A549 (cell line): Measurements from ENCODE around the gene YES1. TPM values are rescaled to one million over a fixed set of nuclear protein-coding genes. Genes with fewer than 3 reads are reported as not detected.

ENCODE experiments used
- ATAC-seq, 2 experiments: fragments of 200-7000 bp in 1 of 2; fragments of >200 bp in 1 of 2; cut with Nextera tagmentation in 1 of 2; cut with Tn5 transposase in 1 of 2; 3 replicates each; pipeline versions ENCODE4 v1.8.0 to v1.9.1; 2018 to 2020; ENCODE audit warnings: mild to moderate bottlenecking in 1 of 2, moderate library complexity in 1 of 2
- CTCF ChIA-PET: fragments of 300-600 bp; sonication (Branson Sonifier 250); formaldehyde crosslinking; extraction: SDS; loops from one replicate; lab custom pipeline; 2021; ENCODE audit warnings: antibody characterized with exemption, inconsistent platforms; lab: Yijun Ruan, JAX
- POLR2A ChIA-PET: fragments of 350-600 bp; formaldehyde crosslinking; extraction: SDS; loops from one replicate; lab custom pipeline; 2021; ENCODE audit warnings: antibody characterized with exemption, inconsistent platforms; lab: Yijun Ruan, JAX
- DNase-seq, 2 experiments: peaks; one replicate each; pipeline versions ENCODE4 v3.0.0 to v3.0.0-alpha.2; 2011 to 2016; ENCODE audit warnings: low read depth in 1 of 2, low spot score in 1 of 2
- FAIRE-seq: peaks from 2 replicates; lab custom pipeline; 2011; peaks lifted over from hg19 to GRCh38; lab: Jason Lieb, UNC
- H3K27ac ChIP-seq, 2 experiments: fragments of >200 bp; sonication (Bioruptor Twin); formaldehyde crosslinking; 3 replicates each; pipeline ENCODE4 v1.5.1; 2016 to 2017
- H3K4me1 ChIP-seq: fragments of >200 bp; sonication (Bioruptor Twin); formaldehyde crosslinking; 3 replicates; pipeline ENCODE4 v1.6.1; 2016
- H3K4me2 ChIP-seq: fragments of >200 bp; sonication (Bioruptor Twin); formaldehyde crosslinking; 3 replicates; pipeline ENCODE4 v1.6.1; 2016
- H3K4me3 ChIP-seq: fragments of >200 bp; sonication (Bioruptor Twin); formaldehyde crosslinking; 3 replicates; pipeline ENCODE4 v1.5.1; 2016
- H3K9me3 ChIP-seq: fragments of >200 bp; sonication (Bioruptor Twin); formaldehyde crosslinking; 3 replicates; pipeline ENCODE4 v1.6.1; 2016
- ATOH8 ChIP-seq: fragments of 250-450 bp; sonication (Bioruptor Pico); IDR thresholded peaks from 2 replicates; pipeline ENCODE4 v1.5.0; 2020; ENCODE audit warnings: low read depth, mild to moderate bottlenecking, moderate library complexity
- BCL3 ChIP-seq: fragments of >200 bp; sonication (Bioruptor Twin); formaldehyde crosslinking; IDR thresholded peaks from 3 replicates; pipeline ENCODE4 v1.6.1; 2016
- BHLHE40 ChIP-seq: IDR thresholded peaks from 2 replicates; pipeline ENCODE4 v1.6.1; 2012; ENCODE audit warnings: low read depth, low read length, inconsistent platforms
- CBX2 ChIP-seq: fragments of 200-600 bp; sonication (generic); IDR thresholded peaks from 2 replicates; pipeline ENCODE4 v1.6.1; 2016; ENCODE audit warnings: low read depth, mild to moderate bottlenecking, borderline replicate concordance
- CBX8 ChIP-seq: fragments of 200-600 bp; sonication (generic); IDR thresholded peaks from 2 replicates; pipeline ENCODE4 v1.6.1; 2016
- CEBPB ChIP-seq, 2 experiments: fragments of >200 bp in 1 of 2; sonication (Bioruptor Twin) in 1 of 2; formaldehyde crosslinking in 1 of 2; IDR thresholded peaks; 2 replicates each; pipeline ENCODE4 v1.6.1; 2012 to 2016
- CHD4 ChIP-seq: fragments of 200-600 bp; sonication (generic); IDR thresholded peaks from 2 replicates; pipeline ENCODE4 v1.6.1; 2016; ENCODE audit warnings: antibody characterized with exemption, mild to moderate bottlenecking, borderline replicate concordance
- EHF ChIP-seq: fragments of 250-450 bp; sonication (Bioruptor Pico); IDR thresholded peaks from 2 replicates; pipeline ENCODE4 v1.5.0; 2020; ENCODE audit warnings: mild to moderate bottlenecking
- EHMT2 ChIP-seq: fragments of 200-600 bp; sonication (generic); IDR thresholded peaks from 2 replicates; pipeline ENCODE4 v1.6.1; 2016; ENCODE audit warnings: antibody characterized with exemption, low read depth, mild to moderate bottlenecking, moderate library complexity
- ELK1 ChIP-seq: fragments of 150-350 bp; IDR thresholded peaks from 2 replicates; pipeline ENCODE4 v1.6.1; 2014; ENCODE audit warnings: low read depth, mild to moderate bottlenecking, low read length
- EP300 ChIP-seq, 2 experiments: fragments of >200 bp; sonication (Bioruptor Twin); formaldehyde crosslinking; IDR thresholded peaks; 2 replicates in 1 of 2; 3 replicates in 1 of 2; pipeline ENCODE4 v1.6.1; 2016 to 2017
- FOSB ChIP-seq: fragments of 250-450 bp; sonication (Bioruptor Pico); IDR thresholded peaks from 2 replicates; pipeline ENCODE4 v1.5.0; 2020; ENCODE audit warnings: mild to moderate bottlenecking, moderate library complexity
- FOXS1 ChIP-seq: fragments of 250-450 bp; sonication (Bioruptor Pico); IDR thresholded peaks from 2 replicates; pipeline ENCODE4 v1.5.0; 2020; ENCODE audit warnings: mild to moderate bottlenecking, moderate library complexity
- GATA3 ChIP-seq: IDR thresholded peaks from 2 replicates; pipeline ENCODE4 v1.6.1; 2012; ENCODE audit warnings: borderline replicate concordance
- HES2 ChIP-seq: fragments of >200 bp; sonication (Bioruptor Twin); formaldehyde crosslinking; IDR thresholded peaks from 2 replicates; pipeline ENCODE4 v1.6.1; 2016
- HMGXB4 ChIP-seq: fragments of 250-450 bp; sonication (Bioruptor Pico); IDR thresholded peaks from 2 replicates; pipeline ENCODE4 v1.5.0; 2021; ENCODE audit warnings: mild to moderate bottlenecking, moderate library complexity, borderline replicate concordance
- HOXA7 ChIP-seq: fragments of 250-450 bp; sonication (Bioruptor Pico); IDR thresholded peaks from 2 replicates; pipeline ENCODE4 v1.5.0; 2020; ENCODE audit warnings: mild to moderate bottlenecking, moderate library complexity
- JUNB ChIP-seq: fragments of >200 bp; sonication (Bioruptor Twin); formaldehyde crosslinking; IDR thresholded peaks from 2 replicates; pipeline ENCODE4 v1.6.1; 2016
- MAFK ChIP-seq: fragments of 450-650 bp; IDR thresholded peaks from 2 replicates; pipeline ENCODE4 v1.6.1; 2014; ENCODE audit not compliant: partially characterized antibody
- MAX ChIP-seq: IDR thresholded peaks from 2 replicates; pipeline ENCODE4 v1.6.1; 2012
- MAZ ChIP-seq: fragments of 150-350 bp; IDR thresholded peaks from 2 replicates; pipeline ENCODE4 v1.6.1; 2014; ENCODE audit warnings: antibody characterized with exemption, low read depth, low read length, borderline replicate concordance
- MYC ChIP-seq: IDR thresholded peaks from 2 replicates; pipeline ENCODE4 v1.6.1; 2012; ENCODE audit warnings: mild to moderate bottlenecking, inconsistent platforms, low read length, improper control_type of control experiment, borderline replicate concordance
- NFE2L2 ChIP-seq: fragments of 150-350 bp; conservative IDR thresholded peaks from 2 replicates; pipeline ENCODE4 v1.6.1; 2014; ENCODE audit warnings: low read length
- NR3C1 ChIP-seq: fragments of >200 bp; sonication (Bioruptor Twin); formaldehyde crosslinking; IDR thresholded peaks from 3 replicates; pipeline ENCODE4 v1.6.1; 2017
- POLR2A ChIP-seq: IDR thresholded peaks from 2 replicates; pipeline ENCODE4 v1.6.1; 2012; ENCODE audit warnings: mild to moderate bottlenecking, low read length
- POLR2AphosphoS2 ChIP-seq: conservative IDR thresholded peaks from 2 replicates; pipeline ENCODE4 v1.6.1; 2012; ENCODE audit warnings: low read length, improper control_type of control experiment, inconsistent platforms
- RCOR1 ChIP-seq: fragments of 150-350 bp; IDR thresholded peaks from 2 replicates; pipeline ENCODE4 v1.6.1; 2014; ENCODE audit warnings: antibody characterized with exemption, low read length, low read depth
- RFX5 ChIP-seq: fragments of 450-650 bp; IDR thresholded peaks from 2 replicates; pipeline ENCODE4 v1.7.1; 2014; ENCODE audit warnings: antibody characterized with exemption, mild to moderate bottlenecking, moderate library complexity
- SMC3 ChIP-seq: fragments of >200 bp; sonication (Bioruptor Twin); formaldehyde crosslinking; IDR thresholded peaks from 3 replicates; pipeline ENCODE4 v1.6.1; 2018; ENCODE audit warnings: inconsistent platforms
- TFCP2L1 ChIP-seq: fragments of 250-450 bp; sonication (Bioruptor Pico); IDR thresholded peaks from 2 replicates; pipeline ENCODE4 v1.5.0; 2021; ENCODE audit warnings: mild to moderate bottlenecking
- ZC3H11A ChIP-seq: fragments of 450-650 bp; IDR thresholded peaks from 2 replicates; pipeline ENCODE4 v1.6.1; 2014; ENCODE audit warnings: antibody characterized with exemption, mild to moderate bottlenecking
- ZNF302 ChIP-seq: fragments of 250-450 bp; sonication (Bioruptor Pico); IDR thresholded peaks from 2 replicates; pipeline ENCODE4 v1.9.0; 2021; ENCODE audit warnings: inconsistent platforms, mild to moderate bottlenecking, moderate library complexity
- WGBS: methylation state at CpG from one replicate; pipeline ENCODE4 v1.1.6; 2017; ENCODE audit errors: missing lambda C conversion rate; 5-methylcytosine and 5-hydroxymethylcytosine counted together
- polyA plus RNA-seq, 4 experiments: library from polyadenylated mRNA; depleted of rRNA in 3 of 4; stranded (reverse); fragments of >200 nt; fragmentation: RNase III in 1 of 4; extraction: RNeasy Plus Mini Kit Qiagen cat#74134 plus additional on column Dnase treatment in 1 of 4; gene quantifications; 2 replicates in 3 of 4; 3 replicates in 1 of 4; pipeline ENCODE4 v1.2.3, GENCODE V29; 2011 to 2017

YES1 gene
- polyA plus RNA-seq, 2 of the 4 experiments (the other 2 are of a cell fraction) = 22.6 to 32.1 TPM

- ChIA-PET POLR2A (interaction anchor here (1.5 kb wide), 1 partner anchor 17 kb away, joined by 4 read pairs; no protein-coding TSS in a partner anchor), CTCF (interaction anchor here (0.9 to 6.5 kb wide), 8 partner anchors 9 to 203 kb away, joined by 3 to 94 read pairs (median 9); no protein-coding TSS in a partner anchor)
- Histone ChIP-seq H3K4me1 (0 out of 3 replicates have a peak, but pooled peaks cover 4% of the 10 kb centered on the region), H3K9me3 (no peaks in the 10 kb centered on the region), H3K4me3 (no peak overlapping the region), H3K4me2 (no peak overlapping the region), H3K27ac (no peak overlapping the region)
- no peak for ATAC-seq
- DNase-seq = no peak
- WGBS = 69% methylated on average over 6 of the region's 6 CpGs
- TF ChIP-seq MAX (no peak), BCL3 (no peak), CHD4 (no peak), ZC3H11A (no peak), CEBPB (IDR thresholded peaks at IDR 0.05) (no peak), TFCP2L1 (CRISPR knock-in tag) (no peak), EHMT2 (no peak), POLR2A (no peak), FOXS1 (CRISPR knock-in tag) (no peak), HMGXB4 (CRISPR knock-in tag) (no peak), BHLHE40 (no peak), EP300 (IDR thresholded peaks at IDR 0.05) (no peak), MAFK (no peak), MYC (no peak), CBX8 (no peak), HOXA7 (CRISPR knock-in tag) (no peak), ATOH8 (CRISPR knock-in tag) (no peak), FOSB (no peak), JUNB (no peak), ZNF302 (CRISPR knock-in tag) (no peak)
- no peak for FAIRE-seq
These were observed 17.4 kb upstream of the YES1 start for GRCh38 chr18:829432-829831.

- Histone ChIP-seq H3K4me3 (no peak overlapping the region), H3K9me3 (no peaks in the 10 kb centered on the region), H3K4me2 (no peak overlapping the region), H3K27ac (no peak overlapping the region), H3K4me1 (0 out of 3 replicates have a peak, but pooled peaks cover 4% of the 10 kb centered on the region)
- DNase-seq (no peak), FAIRE-seq (no peak), ATAC-seq (no peak)
- ChIA-PET CTCF (interaction anchor here (2.4 kb wide), 1 partner anchor 203 kb away, joined by 8 read pairs; no protein-coding TSS in a partner anchor), POLR2A (no interaction called here)
- TF ChIP-seq RFX5 = no peak
- no peak for TF ChIP-seq NR3C1
- TF ChIP-seq SMC3 = no peak
- no peak for TF ChIP-seq MAZ
- no peak for TF ChIP-seq ELK1
- no peak for TF ChIP-seq POLR2AphosphoS2
- TF ChIP-seq HOXA7 (CRISPR knock-in tag) = no peak
- TF ChIP-seq RCOR1 = no peak
- TF ChIP-seq CBX2 = no peak
- no peak for TF ChIP-seq JUNB
- no peak for TF ChIP-seq TFCP2L1 (CRISPR knock-in tag)
- no peak for TF ChIP-seq NFE2L2
- TF ChIP-seq GATA3 = no peak
- no peak for TF ChIP-seq EHF (CRISPR knock-in tag)
- no peak for TF ChIP-seq FOSB
- TF ChIP-seq HES2 = no peak
- TF ChIP-seq ATOH8 (CRISPR knock-in tag) = no peak
- 68% methylated on average over 5 of the region's 6 CpGs for WGBS
These were observed 15.1 kb upstream of the YES1 start for GRCh38 chr18:827093-827677.
